ENCODE measurements around the gene TTLL9.

TTLL9 gene

GRCh38 chr20:31859266-31859997 lies 11.0 kb upstream of the TTLL9 start:
- no peak for DNase-seq

- DNase-seq: no peak
Observed at GRCh38 chr20:31859998-31860380, 10.4 kb upstream of the TTLL9 start.

DNA sequence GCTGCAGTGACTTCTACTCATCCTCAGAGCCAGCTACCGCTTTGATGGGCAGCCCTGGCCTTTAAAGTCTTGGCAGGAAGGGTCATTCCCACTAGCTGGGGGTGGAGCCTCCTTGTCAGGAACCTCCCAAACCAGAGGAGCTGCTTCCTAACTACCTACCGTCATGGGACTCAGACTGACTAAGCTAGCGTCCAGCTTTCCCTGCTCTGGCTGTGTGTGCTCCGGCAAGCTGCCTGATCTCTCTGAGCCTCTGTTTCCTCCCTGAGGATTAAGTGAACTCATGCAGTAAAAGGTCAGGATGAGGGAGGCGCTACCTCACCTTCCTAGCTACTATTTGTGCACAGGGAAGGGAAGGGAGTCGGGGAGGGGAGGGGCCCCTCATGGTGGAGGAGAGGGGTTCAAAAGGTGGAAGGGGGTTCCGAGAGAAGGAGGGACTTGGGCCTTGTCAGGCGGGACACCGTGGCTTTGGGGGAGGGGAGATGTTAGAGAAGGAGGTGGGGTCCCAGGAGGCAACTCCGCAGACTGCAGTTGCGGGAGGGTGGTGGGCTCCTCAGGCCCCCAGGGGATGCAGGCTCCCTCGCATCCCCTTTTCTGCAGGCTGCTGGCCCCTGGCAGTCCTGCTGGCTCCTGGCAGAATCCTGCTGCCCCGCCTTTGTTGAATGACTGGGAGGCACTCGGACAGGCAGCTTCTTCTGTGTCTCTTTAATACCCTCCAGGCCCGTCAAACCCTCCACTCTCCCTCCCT lies 9.9 kb upstream of the TTLL9 start:
- DNase-seq: no peak

DNA sequence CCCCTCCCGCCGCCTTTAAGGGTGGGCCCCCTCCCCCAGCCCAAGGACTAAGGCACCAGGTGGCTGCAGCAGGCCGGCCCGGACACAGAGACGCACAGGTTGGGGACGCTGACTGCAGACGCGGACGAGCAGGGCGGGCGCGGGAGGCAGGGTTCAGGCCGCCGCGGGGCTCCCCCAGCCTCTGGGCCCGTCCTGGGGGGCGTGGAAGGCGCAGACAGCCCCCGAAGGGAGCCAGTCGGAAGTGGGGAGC lies 9.4 kb upstream of the TTLL9 start:
- no peak for DNase-seq

DNA sequence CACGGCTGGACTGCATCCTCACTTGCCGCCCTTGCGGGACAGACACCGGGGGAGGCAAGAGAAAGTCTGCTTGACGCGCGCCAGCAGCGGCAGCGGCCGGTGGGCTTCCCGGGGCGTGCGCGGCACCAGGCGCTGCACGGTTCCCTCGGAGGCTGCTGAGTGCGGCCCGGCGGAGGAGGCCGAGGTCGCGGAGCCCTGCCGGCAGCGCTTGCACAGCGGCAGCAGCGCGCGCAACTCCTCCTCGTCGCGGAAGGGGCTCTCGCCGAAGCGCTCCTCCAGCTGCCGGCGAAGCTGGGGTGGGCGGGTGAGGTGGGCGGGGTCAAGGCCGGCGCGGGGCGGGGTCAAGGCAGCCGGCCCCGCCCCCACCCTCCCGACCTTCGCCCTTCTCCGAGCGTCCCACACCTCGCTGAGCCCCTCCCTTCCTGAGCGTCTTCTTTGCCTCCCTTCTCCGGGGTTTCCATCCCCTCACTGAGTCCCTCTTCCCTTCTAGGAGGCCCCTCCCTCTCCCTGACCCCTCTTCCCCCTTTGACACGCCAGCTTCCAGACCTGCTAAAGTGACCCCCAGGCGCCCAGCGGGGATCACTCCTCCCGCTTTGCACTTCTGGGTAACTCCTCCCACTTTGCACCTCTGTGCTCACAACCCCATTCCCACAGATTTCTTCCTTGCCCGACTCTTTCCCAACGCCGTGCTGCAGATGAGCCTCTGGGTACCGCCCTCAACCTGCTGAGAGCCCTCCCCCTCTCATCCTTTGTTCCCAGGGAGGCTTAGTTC lies 8.9 kb upstream of the TTLL9 start:
- peak; percentile 71 for DNase-seq

GRCh38 chr20:31862157-31862470 lies 8.3 kb upstream of the TTLL9 start:
- DNase-seq: no peak

- no peak for DNase-seq
Observed at GRCh38 chr20:31862506-31862905, 7.9 kb upstream of the TTLL9 start.

- no peak for DNase-seq
Observed at GRCh38 chr20:31863296-31864085, 6.9 kb upstream of the TTLL9 start.

GRCh38 chr20:31864521-31865400 lies 5.7 kb upstream of the TTLL9 start:
- no peak for DNase-seq

- no peak for DNase-seq
Observed at GRCh38 chr20:31866221-31866620, 4.2 kb upstream of the TTLL9 start.

DNA sequence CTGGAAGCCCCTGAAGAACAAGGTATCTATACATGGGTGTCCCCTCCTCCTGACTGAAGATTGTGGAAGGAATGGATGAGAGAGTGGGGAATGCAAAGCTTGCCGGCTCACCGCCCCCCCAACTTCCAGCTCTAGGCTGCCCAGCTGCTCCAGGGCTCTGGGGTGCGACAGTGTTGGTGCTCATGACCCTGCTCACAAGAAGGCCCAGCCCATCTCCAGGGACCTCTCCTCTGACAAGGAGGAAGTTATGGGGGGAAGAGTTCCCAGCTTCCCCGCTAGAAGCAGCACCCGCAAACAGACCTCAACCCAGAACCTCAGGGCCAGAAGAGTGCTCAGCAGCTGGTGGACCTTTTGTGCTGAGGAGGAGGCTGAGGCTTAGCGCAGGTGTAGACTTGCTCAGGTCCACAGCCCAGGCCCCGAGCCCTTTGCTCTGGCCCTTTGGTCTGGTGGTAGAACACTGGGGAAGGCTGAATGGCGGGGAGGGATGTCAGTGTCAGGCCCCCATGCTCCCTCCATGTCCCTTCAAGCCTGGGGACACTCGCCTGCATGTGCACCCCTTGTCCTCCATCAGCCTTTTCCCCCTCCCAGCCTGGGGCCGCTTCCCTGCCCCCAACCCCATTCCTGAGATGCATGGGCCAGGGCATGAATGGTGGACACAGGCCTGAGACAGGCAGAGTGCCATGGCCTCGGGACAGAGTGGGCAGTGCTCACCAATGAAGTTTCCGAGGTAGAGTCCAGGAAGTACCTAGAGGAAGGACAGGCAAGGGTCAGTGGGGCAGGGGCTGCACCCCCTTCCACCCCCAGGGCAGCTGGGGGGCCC lies 1.4 kb upstream of the TTLL9 start:
- no peak for DNase-seq

- DNase-seq: no peak
Observed at GRCh38 chr20:31869673-31869941, 827 bp upstream of the TTLL9 start.

- DNase-seq: no peak
Observed at GRCh38 chr20:31870726-31871617, 538 bp downstream of the TTLL9 start.

DNA sequence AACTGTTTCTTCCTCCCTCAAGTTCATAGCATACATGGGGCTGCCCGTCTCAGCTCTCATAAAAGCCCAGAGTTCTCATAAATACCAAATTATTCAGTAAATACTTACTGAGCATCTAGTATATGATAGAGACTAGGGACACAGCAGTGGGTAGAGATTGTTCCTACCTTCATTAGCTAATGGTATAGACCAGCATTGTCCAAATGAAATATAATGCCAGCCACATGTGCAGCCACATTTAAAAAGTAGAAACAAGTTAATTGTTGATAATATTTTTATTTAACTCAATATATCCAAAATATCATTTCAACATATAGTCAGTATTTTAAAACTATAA lies 1.2 kb downstream of the TTLL9 start:
- no peak for DNase-seq

DNA sequence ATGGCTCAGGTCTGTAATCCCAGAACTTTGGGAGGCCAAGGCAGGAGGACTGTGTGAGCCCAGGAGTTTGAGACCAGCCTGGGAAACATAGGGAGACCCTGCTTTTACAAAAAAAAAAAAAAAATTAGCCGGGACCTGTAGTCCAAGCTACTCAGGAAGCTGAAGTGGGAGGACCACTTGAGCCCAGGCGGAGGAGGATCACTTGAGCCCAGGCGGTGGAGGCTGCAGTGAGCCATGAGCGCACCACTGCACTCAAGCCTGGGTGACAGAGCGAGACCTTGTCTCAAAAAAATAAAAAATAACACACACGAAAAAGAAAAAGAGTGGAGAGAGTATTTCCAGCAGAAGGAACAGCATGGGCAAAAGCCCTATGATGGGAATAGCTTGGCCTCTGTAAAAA lies 2.0 kb downstream of the TTLL9 start:
- no peak for DNase-seq

DNA sequence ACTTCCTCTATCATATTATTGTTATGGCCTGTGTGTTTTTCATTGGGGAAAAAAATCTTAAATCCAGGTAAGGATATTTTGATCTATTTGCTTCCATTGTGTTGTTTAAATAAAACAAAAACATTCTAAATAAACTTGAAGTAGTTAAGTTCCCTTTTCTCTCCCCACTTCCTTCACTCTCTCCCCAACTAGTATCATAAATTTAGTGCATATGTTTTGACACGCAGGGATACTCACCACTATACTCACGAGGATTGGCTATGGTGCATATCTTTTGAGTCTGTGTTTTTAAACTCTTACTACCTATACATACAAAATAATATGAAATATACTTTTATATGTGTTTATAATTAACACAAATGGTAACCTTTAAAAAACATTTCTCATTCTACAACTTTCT lies 5.2 kb downstream of the TTLL9 start:
- DNase-seq: no peak

DNA sequence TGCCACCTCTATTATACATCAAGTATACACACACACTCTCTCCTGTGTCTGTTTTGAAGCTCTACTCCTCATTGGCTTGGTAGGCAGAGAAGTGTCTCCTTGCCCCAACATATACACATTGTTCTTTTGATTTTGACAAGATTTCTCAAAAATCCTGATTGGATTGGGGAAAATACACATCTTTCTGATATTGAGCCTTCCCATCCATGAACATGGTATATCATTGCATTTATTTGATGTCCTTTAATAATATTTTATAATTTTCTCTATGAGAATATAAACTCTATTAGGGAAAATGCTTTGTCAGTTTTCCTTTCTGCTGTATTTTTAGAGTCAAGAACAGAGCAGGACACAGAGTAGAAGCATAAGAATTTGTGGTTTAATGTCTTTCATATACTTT lies 7.2 kb downstream of the TTLL9 start:
- no peak for DNase-seq

DNA sequence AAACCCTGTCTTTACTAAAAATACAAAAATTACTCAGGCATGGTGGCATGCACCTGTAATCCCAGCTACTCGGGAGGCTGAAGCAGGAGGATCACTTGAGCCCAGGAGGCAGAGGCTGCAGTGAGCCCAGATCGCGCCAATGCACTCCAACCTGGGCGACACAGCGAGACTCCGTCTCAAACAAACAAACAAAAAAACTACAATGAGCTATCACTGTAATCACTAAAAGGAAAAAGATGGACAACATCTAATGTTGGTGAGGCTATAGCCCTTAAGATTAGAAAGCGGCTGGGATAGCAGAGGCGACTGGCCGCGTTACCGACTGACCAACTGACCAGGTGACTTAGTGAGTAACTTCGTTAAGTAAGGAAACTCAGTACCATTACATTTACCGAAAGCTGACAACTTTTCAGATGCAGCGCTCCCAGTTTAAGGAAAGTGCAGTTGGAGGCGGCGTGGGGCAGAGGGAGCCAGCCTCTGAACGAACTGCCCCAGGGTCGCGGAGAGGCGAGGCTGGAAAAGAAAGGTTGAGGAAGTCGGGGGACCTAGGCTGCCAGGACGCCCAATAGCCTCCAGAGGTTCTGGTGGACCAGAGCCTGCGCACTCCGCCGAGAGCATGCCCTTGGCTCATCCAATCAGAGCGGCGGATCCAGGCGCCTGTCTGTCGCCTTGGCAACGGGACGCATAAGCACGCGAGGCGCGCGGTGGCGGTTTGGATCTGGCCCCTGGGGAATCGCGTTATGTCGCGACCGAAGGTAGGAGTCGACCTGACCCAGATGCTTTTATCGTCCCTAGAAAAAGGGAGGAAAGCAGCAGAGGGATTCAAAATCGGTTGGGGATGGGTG lies 8.9 kb downstream of the TTLL9 start:
- DNase-seq: peak; percentile 78

GRCh38 chr20:31881945-31882344 lies 11.5 kb downstream of the TTLL9 start:
- DNase-seq: no peak

DNA sequence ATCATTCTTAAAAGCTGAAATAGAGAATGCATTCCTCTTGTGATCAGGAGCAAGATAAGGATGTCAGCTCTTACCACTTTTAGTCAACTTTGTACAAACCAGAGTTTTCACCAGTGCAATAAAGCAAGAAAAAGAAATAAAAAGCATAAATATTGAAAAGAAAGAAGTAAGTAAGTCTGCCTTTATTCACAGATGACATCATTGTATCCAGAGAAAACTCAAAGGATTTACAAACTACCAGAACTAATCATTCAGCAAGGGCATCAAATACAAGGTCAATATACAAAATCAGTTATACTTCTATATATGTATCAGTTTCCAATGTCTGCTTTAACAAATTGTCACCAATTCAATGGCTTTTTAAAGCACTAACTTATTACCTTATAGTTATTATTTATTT lies 13.4 kb downstream of the TTLL9 start:
- DNase-seq: no peak

Measured in stimulated activated CD4-positive, alpha-beta T cell treated with anti-CD3 and anti-CD28 coated beads, Interleukin-4, amount 100 ng/mL, for 1 hour (primary cell).